Measurements from ENCODE around the gene SPEG.

- TF ChIP-seq CTCF (IDR thresholded peaks at IDR 0.05; ENCODE audit: low read depth, low read length) (no peak), EZH2phosphoT487 (IDR thresholded peaks at IDR 0.05; ENCODE audit: low read depth) (no peak)
Measured at GRCh38 chr2:219542931-219543595, 108.4 kb downstream of the SPEG start.

All from OCI-LY3 (cell line).